Measurements from ENCODE around the gene LRP5.

Gene LRP5

GRCh38 chr11:68371171-68372041 lies 59.0 kb downstream of the LRP5 start:
- Histone ChIP-seq H3K36me3 (ENCODE audit: low read length) (no peaks in the 10 kb centered on the region), H3K79me2 (ENCODE audit: insufficient read depth, low read length) (no peaks in the 10 kb centered on the region), H2AFZ (ENCODE audit: low read depth, low read length, severe bottlenecking) (no peak overlapping the region), H3K9me2 (replicated peaks; ENCODE audit: insufficient read depth, low read length) (no peaks in the 10 kb centered on the region), H4K20me1 (ENCODE audit: low read depth, low read length) (no peaks in the 10 kb centered on the region), H3K4me3 (ENCODE audit: insufficient read depth, low read length, poor library complexity, severe bottlenecking) (no peak overlapping the region), H3F3A (ENCODE audit: insufficient read depth) (no peaks in the 10 kb centered on the region), H3K27ac (ENCODE audit: low read depth, low read length) (no peak overlapping the region), H3K27me3 (ENCODE audit: low read length) (no peaks in the 10 kb centered on the region), H3K9me3 (ENCODE audit: insufficient read depth, low read length) (no peaks in the 10 kb centered on the region), H3K4me2 (ENCODE audit: low read depth, low read length, poor library complexity, severe bottlenecking) (peak overlapping the region; percentile 13), H3K9ac (ENCODE audit: low read length) (no peak overlapping the region; the same call in 1 of the 2 replicates)
- TF ChIP-seq EZH2phosphoT487 (conservative IDR thresholded peaks at IDR 0.05; ENCODE audit: low read length) (no peak), CTCF (IDR thresholded peaks at IDR 0.05; ENCODE audit: insufficient read depth, low read length, poor library complexity, severe bottlenecking) (no peak)

DNA sequence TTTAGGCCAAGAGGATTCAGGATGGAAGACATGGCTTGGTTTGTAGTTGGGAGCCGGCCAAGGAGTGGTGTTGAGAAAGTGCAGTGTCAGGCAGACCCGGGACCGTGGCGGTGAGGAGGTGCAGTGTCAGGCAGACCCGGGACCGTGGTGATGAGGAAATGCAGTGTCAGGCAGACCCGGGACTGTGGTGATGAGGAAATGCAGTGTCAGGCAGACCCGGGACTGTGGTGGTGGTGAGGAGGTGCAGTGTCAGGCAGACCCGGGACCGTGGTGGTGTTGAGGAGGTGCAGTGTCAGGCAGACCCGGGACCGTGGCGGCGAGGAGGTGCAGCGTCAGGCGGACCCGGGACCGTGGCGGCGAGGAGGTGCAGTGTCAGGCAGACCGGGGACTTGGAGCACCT lies 59.7 kb downstream of the LRP5 start:
- Histone ChIP-seq H3K36me3 (ENCODE audit: low read length) (no peaks in the 10 kb centered on the region), H3K27me3 (ENCODE audit: low read length) (no peaks in the 10 kb centered on the region), H2AFZ (ENCODE audit: low read depth, low read length, severe bottlenecking) (no peak overlapping the region), H3K9me2 (replicated peaks; ENCODE audit: insufficient read depth, low read length) (no peaks in the 10 kb centered on the region), H4K20me1 (ENCODE audit: low read depth, low read length) (no peaks in the 10 kb centered on the region), H3F3A (ENCODE audit: insufficient read depth) (no peaks in the 10 kb centered on the region), H3K79me2 (ENCODE audit: insufficient read depth, low read length) (no peaks in the 10 kb centered on the region), H3K4me2 (ENCODE audit: low read depth, low read length, poor library complexity, severe bottlenecking) (no peak overlapping the region), H3K27ac (ENCODE audit: low read depth, low read length) (no peak overlapping the region), H3K9ac (ENCODE audit: low read length) (no peak overlapping the region), H3K9me3 (ENCODE audit: insufficient read depth, low read length) (no peaks in the 10 kb centered on the region), H3K4me3 (ENCODE audit: insufficient read depth, low read length, poor library complexity, severe bottlenecking) (no peak overlapping the region)
- no peak for TF ChIP-seq CTCF (IDR thresholded peaks at IDR 0.05; ENCODE audit: insufficient read depth, low read length, poor library complexity, severe bottlenecking)
- no peak for TF ChIP-seq EZH2phosphoT487 (conservative IDR thresholded peaks at IDR 0.05; ENCODE audit: low read length)

GRCh38 chr11:68372625-68373024 lies 60.2 kb downstream of the LRP5 start:
- Histone ChIP-seq H3K9me3 (ENCODE audit: insufficient read depth, low read length) (no peaks in the 10 kb centered on the region), H3F3A (ENCODE audit: insufficient read depth) (no peaks in the 10 kb centered on the region), H3K9me2 (replicated peaks; ENCODE audit: insufficient read depth, low read length) (no peaks in the 10 kb centered on the region), H3K79me2 (ENCODE audit: insufficient read depth, low read length) (no peaks in the 10 kb centered on the region), H3K4me2 (ENCODE audit: low read depth, low read length, poor library complexity, severe bottlenecking) (no peak overlapping the region), H3K4me3 (ENCODE audit: insufficient read depth, low read length, poor library complexity, severe bottlenecking) (no peak overlapping the region), H2AFZ (ENCODE audit: low read depth, low read length, severe bottlenecking) (no peak overlapping the region), H3K36me3 (ENCODE audit: low read length) (no peaks in the 10 kb centered on the region), H3K27me3 (ENCODE audit: low read length) (no peaks in the 10 kb centered on the region), H4K20me1 (ENCODE audit: low read depth, low read length) (no peaks in the 10 kb centered on the region), H3K27ac (ENCODE audit: low read depth, low read length) (no peak overlapping the region), H3K9ac (ENCODE audit: low read length) (no peak overlapping the region)
- TF ChIP-seq EZH2phosphoT487 (conservative IDR thresholded peaks at IDR 0.05; ENCODE audit: low read length) (no peak), CTCF (IDR thresholded peaks at IDR 0.05; ENCODE audit: insufficient read depth, low read length, poor library complexity, severe bottlenecking) (no peak)
